Ovary (tissue), 9 donors: Measurements from ENCODE around the gene ASPDH. TPM values are rescaled to one million over a fixed set of nuclear protein-coding genes. Genes with fewer than 3 reads are reported as not detected.

ENCODE experiments used
- DNase-seq, 5 donors: peaks; one replicate each; pipeline ENCODE4 v3.0.0-alpha.2; 2019 to 2020
- H3K27ac ChIP-seq, 2 donors: fragments of 200-600 bp; one replicate each; pipeline versions ENCODE4 v1.5.1 to v1.8.0; 2019 to 2022
- H3K27me3 ChIP-seq: fragments of 200-600 bp; one replicate; pipeline ENCODE4 v1.8.0; 2022
- H3K36me3 ChIP-seq: fragments of 200-600 bp; sonication (generic); one replicate; pipeline ENCODE4 v1.5.1; 2019
- H3K4me1 ChIP-seq: one replicate; pipeline ENCODE4 v1.8.1; 2013; ENCODE audit warnings: mild to moderate bottlenecking, moderate library complexity; ENCODE audit not compliant: insufficient read depth
- H3K4me3 ChIP-seq: fragments of 200-600 bp; sonication (generic); one replicate; pipeline ENCODE4 v1.5.1; 2017
- H3K9me3 ChIP-seq, 2 donors: fragments of 200-600 bp in 1 of 2; sonication (generic) in 1 of 2; one replicate each; pipeline versions ENCODE4 v1.5.1 to v1.8.1; 2013 to 2019; ENCODE audit warnings: mild to moderate bottlenecking in 1 of 2, moderate library complexity in 1 of 2
- EP300 ChIP-seq: sonication (generic); formaldehyde crosslinking; IDR thresholded peaks from one replicate; pipeline ENCODE4 v1.6.1; 2017; ENCODE audit warnings: antibody characterized with exemption
- POLR2A ChIP-seq: fragments of 450-650 bp; IDR thresholded peaks from one replicate; pipeline ENCODE4 v1.6.1; 2017; ENCODE audit warnings: antibody characterized with exemption, mild to moderate bottlenecking, moderate library complexity
- WGBS, 3 donors: extraction: QIAGEN DNeasy Blood & Tissue Kit in 1 of 3; methylation state at CpG; one replicate each; pipeline versions ENCODE4 v1.1.5 to v1.1.7; 2013 to 2017; 5-methylcytosine and 5-hydroxymethylcytosine counted together
- intact Hi-C, 4 donors: fragments of 100-400 bp; cut with DNase I; formaldehyde crosslinking; loops; one replicate each; pipeline versions ENCODE4 v1.11.0 to v1.15.1; 2022 to 2023
- polyA plus RNA-seq, 2 donors: library from polyadenylated mRNA; stranded (reverse); fragments of 200-250 nt in 1 of 2; fragments of 350-450 nt in 1 of 2; fragmentation: Illumina TruSeq in 1 of 2; extraction: RNeasy Lipid Tissue Mini Kit (QIAGEN cat#74804) in 1 of 2; gene quantifications; one replicate each; pipeline ENCODE4 v1.2.3, GENCODE V29; 2013 to 2014
- total RNA-seq, 7 donors: library from RNA; depleted of rRNA in 2 of 7; stranded (reverse); fragments of >200 nt in 2 of 7; fragmentation: NEBNext Ultra II Directional in 3 of 7; extraction: Animal tissue kit (Norgen Biotek cat#: 25700) in 3 of 7; gene quantifications; one replicate each; pipeline versions ENCODE4 v1.1.0 to v1.2.4, GENCODE V29; 2016 to 2023
- TF ChIP-seq, protein P1 (sequence below), 3 donors: fragments of 450-650 bp in 2 of 3; fragments of 200-600 bp in 1 of 3; IDR thresholded peaks; one replicate each; pipeline versions ENCODE4 v1.5.1 to v1.8.0; 2016 to 2022; ENCODE audit warnings: antibody characterized with exemption in 3 of 3, mild to moderate bottlenecking in 1 of 3
- donor health status: DM: no; HTN: no; CAD: no; lungs with moderate emphysema.
- donor health status: DM: no; HTN: no; CAD: no.
- donor health status: Bipolar disorder and iron deficiency.
- donor health status: DM: yes; HTN: yes; CAD: no.
- donor health status: DM: no; HTN: no; CAD: no.
- donor health status: DM: yes; HTN: yes; CAD: no.

The ASPDH gene
- total and polyA plus RNA-seq, 9 donors: not detected

DNA sequence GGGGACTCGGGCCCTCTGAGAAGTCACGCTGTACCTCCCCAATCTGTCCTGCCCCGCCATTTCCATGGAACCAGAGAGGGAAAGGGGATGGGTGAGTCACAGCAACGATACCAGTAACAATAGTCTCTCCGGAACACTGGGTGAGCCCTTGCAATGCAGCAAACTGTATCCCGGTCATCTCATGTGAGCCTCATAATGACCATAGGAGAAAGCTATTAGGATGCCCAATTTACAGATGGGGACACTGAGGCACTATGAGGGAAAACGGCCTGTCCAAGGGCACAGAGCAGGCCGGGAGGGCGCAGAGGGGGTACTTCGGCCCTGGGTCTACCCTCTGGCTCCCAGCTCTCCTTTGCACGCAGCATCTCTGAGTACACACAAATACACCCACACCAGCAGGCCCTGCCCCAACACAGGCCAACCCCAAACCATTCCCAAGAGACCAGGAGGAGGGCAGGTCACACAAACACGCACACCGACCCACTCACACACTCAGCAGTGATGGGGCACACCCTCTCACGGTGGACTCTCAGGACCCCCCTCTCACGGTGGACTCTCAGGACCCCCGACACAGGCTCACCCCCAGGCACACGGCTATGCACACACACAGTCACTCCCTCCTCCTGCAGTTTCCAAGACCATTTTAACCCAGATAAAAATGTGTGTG lies 36.3 kb upstream of the ASPDH start:
- DNase-seq: no peak
- TF ChIP-seq, protein P1, sequence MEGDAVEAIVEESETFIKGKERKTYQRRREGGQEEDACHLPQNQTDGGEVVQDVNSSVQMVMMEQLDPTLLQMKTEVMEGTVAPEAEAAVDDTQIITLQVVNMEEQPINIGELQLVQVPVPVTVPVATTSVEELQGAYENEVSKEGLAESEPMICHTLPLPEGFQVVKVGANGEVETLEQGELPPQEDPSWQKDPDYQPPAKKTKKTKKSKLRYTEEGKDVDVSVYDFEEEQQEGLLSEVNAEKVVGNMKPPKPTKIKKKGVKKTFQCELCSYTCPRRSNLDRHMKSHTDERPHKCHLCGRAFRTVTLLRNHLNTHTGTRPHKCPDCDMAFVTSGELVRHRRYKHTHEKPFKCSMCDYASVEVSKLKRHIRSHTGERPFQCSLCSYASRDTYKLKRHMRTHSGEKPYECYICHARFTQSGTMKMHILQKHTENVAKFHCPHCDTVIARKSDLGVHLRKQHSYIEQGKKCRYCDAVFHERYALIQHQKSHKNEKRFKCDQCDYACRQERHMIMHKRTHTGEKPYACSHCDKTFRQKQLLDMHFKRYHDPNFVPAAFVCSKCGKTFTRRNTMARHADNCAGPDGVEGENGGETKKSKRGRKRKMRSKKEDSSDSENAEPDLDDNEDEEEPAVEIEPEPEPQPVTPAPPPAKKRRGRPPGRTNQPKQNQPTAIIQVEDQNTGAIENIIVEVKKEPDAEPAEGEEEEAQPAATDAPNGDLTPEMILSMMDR (IDR thresholded peaks at IDR 0.05): no peak
- no peak for TF ChIP-seq EP300
- TF ChIP-seq POLR2A: no peak
- Histone ChIP-seq H3K36me3 (no peaks in the 10 kb centered on the region), H3K27me3 (no peaks in the 10 kb centered on the region), H3K4me3 (no peak overlapping the region), H3K9me3 (no peaks in the 10 kb centered on the region), H3K27ac (no peak overlapping the region), H3K4me1 (no peaks in the 10 kb centered on the region)
- intact Hi-C loops: loop anchor here in 1 of 4 donors (10.0 kb wide), 1 partner anchor 235 kb away; no protein-coding TSS in a partner anchor
- WGBS, 3 donors: 75 to 77% (median 77%) methylated on average over 16 to 17 of the region's 17 CpGs

DNA sequence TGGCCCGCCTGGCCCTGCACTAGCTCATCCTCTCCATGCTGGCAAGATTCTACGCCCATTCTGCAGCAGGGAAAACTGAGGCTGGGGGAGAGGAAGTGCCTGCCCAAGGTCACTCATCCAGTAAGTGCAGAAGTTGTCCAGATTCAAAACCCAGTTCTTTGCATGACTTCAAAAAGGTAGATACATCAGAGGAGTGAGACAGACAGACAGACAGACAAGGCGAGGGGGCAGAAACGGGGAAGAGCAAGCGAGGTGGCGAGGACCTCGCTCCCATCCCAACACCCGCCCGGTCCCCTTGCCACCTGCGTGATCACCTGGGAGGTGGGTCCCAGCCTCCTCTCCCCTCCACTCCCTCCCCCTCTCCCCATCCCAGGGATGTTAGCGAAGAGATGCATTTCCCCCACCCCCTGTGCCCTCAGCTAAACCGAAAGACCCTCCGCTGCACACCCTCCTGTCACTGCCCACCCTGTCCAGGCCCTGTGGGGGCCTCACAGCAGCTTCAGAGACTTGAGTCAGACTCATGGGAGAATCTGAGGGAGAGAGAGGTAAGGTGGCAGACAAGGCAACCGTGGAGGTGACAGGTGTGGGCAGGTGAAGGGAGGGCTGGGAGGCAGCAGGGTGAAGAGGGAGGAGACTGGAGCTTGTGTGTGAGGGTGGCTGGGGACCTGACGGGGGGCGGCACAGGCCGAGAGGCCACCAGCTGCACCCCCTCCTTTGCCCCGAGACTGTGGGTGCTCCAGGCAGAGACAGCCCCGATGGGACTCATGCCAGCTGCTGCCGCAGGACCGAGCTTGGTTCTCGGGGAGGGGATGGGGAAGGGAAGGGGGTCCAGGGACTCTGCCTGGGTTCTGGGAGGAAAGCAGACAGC lies 35.6 kb upstream of the ASPDH start:
- Histone ChIP-seq H3K27ac (no peak overlapping the region), H3K4me3 (no peak overlapping the region), H3K9me3 (no peaks in the 10 kb centered on the region), H3K36me3 (no peaks in the 10 kb centered on the region), H3K4me1 (no peaks in the 10 kb centered on the region), H3K27me3 (no peaks in the 10 kb centered on the region)
- TF ChIP-seq, protein P1 (IDR thresholded peaks at IDR 0.05): no peak
- TF ChIP-seq POLR2A (no peak), EP300 (no peak)
- no peak for DNase-seq
- intact Hi-C loops: loop anchor here in 1 of 4 donors (10.0 kb wide), 1 partner anchor 236 kb away; no protein-coding TSS in a partner anchor
- 85 to 90% (median 85%) methylated on average over 21 to 22 of the region's 22 CpGs for WGBS, 3 donors

DNA sequence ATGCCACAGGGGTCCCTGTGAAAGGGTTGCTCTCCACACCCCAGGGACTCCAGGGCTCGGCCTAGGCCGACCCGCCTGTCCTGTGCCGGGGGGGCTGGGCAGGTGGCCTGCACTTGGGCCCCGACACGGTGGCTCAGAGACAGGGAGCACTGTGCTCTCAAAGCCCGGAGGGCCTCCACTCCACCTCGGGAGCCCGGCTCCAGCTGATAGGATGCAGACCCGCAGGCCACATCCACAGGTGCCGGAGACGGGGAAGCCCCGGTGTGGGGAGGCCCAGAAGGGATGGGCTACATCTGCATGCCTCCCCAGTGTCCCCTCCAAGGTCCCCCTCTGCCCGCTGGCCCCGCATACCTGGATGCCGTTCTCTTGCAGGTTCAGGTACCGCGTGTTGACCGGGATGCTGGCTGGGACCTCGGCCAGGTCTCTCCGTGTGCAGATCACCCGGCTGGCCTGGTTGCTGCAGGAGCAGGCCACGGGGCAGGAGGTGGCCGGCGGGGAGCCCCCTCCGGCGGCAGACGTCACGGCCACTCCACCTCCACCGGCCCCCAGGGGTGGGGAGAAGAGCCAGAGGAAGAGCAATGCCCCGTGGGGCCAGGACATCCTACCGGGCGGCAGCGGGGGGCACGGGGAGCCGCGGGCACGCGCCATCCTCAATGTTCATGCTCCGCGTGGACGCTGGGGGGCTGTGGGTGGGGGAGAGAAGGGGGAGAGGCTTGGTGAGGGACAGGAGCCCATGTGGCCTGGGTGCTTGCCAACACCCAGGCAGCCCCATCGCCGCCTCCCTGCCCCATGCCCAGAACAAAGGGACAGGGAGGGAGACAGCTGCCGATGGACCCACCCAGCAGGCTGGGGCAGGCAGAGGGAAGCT lies 34.7 kb upstream of the ASPDH start:
- intact Hi-C loops: loop anchor here in 1 of 4 donors (10.0 kb wide), 1 partner anchor 236 kb away; no protein-coding TSS in a partner anchor

More for the DNA sequence above, 34.7 kb upstream of the ASPDH start:
- no peak overlapping the region for H3K27ac ChIP-seq
- no peaks in the 10 kb centered on the region for H3K4me1 ChIP-seq
- no peaks in the 10 kb centered on the region for H3K27me3 ChIP-seq
- WGBS, 3 donors: 82 to 85% (median 82%) methylated on average over 37 to 45 of the region's 45 CpGs
- DNase-seq: no peak
- no peaks in the 10 kb centered on the region for H3K9me3 ChIP-seq
- H3K4me3 ChIP-seq: no peak overlapping the region
- TF ChIP-seq EP300 (no peak), POLR2A (no peak)
- TF ChIP-seq, protein P1 (IDR thresholded peaks at IDR 0.05): no peak
- no peaks in the 10 kb centered on the region for H3K36me3 ChIP-seq
